ENCODE data around the gene CTNNA2.

CTNNA2 gene

DNA sequence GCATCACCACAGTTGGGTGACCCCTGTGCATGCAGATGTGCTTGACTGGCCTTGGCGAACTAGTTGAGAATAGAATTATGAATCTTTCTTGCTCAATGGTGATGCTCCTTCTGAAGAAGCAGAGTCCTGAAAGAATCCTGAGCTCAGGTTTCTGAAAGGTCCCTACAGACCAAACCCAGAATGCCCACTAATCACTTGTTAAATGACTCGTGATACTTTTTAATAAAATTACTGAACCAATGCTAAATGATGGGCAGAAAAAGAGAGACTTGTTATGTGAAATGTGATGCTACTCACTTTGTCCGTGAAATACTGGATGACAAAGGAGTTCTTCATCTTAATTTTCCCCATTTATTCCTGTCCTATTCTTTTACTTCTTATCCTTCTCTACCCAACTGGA is 1055.2 kb downstream of the CTNNA2 start:
- DNase-seq (ENCODE audit: low spot score): no peak

DNA sequence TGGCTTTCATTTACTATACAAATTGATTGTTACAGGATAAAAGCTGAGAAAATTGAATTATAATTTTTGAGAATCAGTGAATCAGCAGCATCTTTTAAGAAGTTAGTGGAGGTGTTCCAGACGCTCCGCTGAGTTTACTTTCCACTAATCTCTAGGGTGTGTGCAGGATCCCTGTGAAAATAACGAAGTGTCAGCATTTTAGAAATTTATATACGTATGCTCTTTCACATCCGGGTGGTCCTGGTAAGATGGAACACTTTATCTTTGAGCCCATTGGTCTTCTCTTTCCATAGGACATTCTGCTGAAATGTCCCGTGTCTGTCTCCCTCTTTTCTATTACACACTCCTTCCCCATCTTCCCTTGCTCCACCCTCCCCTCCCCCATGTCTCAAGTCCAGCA is 1060.3 kb downstream of the CTNNA2 start:
- no peak for DNase-seq (ENCODE audit: low spot score)

DNA sequence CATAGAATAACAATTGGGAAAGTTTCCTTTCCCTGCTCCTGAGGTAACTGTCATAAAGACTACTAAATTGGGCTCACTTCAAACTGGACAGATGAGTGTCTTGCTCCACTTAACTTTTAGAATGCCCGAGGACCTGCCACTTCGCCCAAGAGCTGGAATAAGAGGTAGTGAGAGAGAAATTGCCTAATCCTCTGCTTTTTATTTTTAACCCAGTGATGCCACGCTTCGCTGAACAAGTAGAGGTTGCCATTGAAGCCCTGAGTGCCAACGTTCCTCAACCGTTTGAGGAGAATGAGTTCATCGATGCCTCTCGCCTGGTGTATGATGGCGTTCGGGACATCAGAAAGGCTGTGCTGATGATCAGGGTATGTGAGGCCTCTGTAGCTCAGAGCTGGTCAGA is 1061.1 kb downstream of the CTNNA2 start:
- no peak for DNase-seq (ENCODE audit: low spot score)

DNA sequence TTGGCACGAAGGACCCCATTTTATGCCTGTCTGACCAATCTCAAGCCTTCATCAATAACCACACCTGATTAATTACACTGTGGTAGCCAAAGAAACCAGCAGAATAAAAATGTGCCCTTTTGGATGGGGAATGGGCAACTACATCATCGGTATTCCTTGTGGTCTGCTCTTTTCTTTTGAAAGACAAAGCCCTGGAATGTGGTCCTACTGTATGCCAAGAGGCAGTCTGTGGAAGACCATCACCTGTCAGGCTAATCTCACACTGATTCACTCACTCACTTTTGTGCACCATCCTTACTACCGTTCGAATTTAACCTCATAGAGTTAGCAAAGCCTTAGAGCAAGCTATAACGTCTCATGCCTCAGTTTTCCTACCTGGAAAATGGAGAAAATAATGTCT is 1066.9 kb downstream of the CTNNA2 start:
- no peak for DNase-seq (ENCODE audit: low spot score)

DNA sequence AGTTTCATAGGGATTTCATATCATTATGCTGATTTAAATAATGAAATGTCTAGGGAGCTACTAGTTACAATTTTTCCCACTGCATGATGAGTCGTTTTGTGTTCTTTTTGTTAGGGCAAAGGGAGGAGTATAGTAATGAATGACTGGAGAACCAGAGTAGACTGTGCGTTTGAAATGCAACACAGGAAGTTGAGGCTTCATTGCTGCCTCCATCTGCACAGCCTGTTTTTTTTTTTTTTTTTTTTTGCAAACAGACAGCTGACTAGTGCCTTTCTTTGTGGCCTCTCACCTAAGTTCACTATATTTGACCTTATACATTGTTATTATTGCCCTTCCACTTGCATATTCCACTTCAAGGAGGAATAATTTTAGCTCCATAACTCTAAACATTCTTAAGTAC is 1078.4 kb downstream of the CTNNA2 start:
- DNase-seq (ENCODE audit: low spot score): no peak

DNA sequence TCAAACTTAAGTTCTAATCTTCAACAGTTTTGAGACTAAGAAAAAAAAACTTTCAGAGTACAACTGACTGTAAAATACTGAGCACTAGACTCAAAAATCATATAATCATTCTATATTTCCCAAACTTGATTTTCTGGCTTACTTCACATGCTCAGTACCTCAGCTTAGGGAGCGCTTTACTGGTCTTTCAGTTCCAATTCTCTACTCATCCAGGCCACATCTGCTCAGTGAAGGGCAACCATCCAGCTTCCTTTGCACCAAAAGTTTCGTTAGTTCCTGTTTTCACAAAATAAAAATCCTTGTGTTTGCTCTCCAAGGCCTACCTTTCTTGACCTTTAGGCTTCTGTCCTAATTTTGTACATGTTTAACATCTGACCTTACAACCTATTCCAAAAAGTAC is 1079.3 kb downstream of the CTNNA2 start:
- DNase-seq (ENCODE audit: low spot score): no peak

DNA sequence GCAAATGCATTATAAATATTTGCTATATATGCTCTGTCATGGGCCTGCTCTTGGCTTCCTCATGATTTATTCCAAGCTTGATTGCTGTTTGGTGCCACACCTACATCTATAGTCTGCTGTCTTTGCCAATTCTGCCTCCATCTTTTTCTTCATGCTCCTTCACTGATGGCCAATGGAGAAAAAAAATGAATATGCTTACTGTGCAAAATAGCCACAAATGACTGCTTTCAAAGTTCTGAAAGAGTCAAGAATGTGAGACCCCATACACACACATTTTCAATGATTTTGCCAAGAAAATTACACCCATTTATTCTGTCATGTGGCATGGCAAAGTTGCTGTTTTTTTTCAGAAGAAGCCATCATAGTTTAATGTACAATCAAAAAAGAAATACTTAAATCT is 1097.3 kb downstream of the CTNNA2 start:
- no peak for DNase-seq (ENCODE audit: low spot score)

DNA sequence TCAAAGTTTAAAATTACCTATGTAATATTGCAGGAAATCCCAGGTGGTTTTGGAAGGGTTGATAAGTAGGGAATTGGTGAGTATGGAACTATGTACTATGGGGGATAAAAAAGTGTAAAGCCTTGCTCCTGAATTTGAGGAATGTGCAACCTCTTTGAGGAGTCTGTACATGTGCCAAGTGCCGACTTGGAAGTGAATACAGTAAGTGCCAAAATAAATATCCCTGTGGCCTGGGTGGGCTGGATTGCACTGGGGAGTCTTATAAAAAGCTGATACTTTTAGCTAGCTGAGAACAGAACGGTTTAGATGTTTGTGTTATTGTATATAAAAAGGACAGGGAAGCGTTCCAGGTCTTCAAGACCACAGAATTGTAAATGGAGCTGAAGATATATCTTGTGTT is 1108.8 kb downstream of the CTNNA2 start:
- no peak for DNase-seq (ENCODE audit: low spot score)

DNA sequence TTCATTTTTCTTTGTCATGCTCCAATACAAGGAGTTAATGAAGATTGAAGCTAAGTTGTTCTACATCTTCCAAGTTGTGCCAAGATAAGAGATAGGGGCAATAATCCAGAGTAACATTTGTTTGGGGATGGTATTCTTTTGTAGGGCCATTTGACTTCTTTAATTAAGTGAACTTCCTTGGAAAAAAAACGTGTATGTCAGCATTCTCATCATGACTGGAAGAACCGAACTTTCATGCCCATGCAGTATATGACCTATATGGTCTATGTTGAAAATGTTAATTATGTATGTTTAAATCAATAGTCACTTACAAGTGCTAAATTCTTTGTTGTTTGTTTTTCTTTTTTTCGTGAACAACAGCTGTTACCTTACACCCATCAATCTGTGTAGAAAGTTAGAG is 1111.2 kb downstream of the CTNNA2 start:
- DNase-seq (ENCODE audit: low spot score): no peak

DNA sequence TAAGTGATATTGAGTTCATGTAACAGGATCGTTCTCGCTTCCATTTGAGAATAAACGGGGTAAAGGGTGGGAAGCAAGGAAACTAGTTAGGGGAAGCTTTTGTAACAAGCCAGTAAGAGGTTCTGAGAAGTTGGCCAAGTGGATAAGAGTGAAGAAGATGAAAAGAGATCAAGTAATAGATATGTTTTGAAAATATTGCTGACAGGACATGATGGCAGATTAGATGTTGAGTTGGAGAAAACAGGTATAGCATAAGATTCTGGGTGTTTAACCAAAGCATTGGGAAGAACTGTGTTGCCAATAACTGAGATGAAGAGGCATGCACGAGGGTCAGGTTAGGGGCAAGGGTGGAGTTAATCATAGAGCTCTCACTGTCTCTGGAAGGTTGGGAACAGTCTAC is 1121.7 kb downstream of the CTNNA2 start:
- DNase-seq (ENCODE audit: low spot score): no peak

DNA sequence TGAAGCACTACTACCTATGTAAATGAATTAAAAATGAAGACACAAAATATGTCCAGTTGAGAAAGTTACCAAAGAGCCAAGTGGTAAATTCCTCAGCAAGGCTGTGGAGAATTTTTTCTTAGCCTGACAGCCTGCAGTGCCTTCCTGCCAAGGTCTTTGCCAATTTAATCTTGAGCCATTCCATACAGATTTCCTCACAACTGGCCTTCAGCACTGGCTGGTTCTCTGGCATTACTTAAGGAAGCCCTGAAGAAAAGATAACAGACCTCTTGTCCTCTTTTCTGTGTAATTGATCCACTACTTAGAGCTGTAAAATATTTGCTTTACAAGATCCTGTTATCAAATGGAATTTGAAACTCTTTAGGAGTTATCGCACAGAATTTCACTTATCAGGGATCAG is 1125.9 kb downstream of the CTNNA2 start:
- DNase-seq (ENCODE audit: low spot score): no peak

DNA sequence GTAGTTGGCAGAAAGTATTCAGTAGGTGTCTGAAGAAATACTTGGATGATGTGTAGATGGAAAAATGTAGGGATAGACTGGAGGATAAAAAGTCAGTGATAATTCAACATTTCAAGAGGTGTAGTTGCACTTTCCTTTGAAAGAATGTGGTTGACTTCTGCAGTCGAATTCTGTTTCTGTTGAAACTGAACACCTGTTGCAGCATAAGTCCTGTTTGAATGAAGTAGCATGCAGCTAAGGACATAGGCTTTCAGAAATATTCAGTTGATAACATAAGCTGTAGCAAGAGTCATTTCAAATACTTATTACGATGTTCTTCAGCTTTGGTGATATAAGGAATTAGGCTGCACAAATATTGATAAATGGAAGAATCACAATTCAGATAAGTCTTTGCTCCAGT is 1129.6 kb downstream of the CTNNA2 start:
- DNase-seq (ENCODE audit: low spot score): no peak

DNA sequence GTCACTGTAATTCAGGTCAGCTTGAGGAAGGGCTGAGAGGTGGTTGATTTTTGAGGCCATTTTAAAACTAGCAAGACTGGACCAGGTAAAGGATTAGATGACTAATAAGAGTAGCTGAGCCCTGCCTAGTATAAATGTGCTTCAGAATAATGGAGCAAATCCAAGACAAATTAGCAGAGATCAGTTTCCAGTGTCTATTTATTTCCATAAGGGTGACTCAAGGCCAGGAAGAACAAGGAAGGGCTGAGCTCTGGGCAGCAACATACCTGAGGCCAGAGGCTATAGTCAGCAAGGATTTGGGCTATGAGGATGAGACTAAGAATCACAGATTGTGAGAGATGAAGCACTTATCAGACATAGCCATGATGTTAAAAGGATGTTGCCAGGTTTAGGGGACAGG is 1130.7 kb downstream of the CTNNA2 start:
- DNase-seq (ENCODE audit: low spot score): no peak

DNA sequence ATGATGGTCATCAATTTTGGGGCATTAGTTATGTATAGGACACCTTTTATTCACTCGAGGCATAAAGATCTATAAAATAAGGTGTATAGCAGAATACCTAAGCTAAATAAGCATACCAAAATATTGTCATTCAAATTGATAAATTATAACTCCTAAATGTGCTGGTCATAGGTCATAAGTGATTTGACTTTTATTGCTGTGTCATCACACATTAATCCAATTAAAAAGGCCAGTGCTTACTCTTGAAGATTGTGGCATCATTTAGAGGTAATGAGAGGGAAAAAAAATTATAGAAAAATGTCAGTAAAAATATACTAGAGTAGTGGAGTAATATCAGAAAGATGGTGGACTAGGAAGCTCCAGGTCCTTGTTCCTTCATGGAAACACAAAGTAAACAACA is 1138.6 kb downstream of the CTNNA2 start:
- DNase-seq (ENCODE audit: low spot score): no peak

DNA sequence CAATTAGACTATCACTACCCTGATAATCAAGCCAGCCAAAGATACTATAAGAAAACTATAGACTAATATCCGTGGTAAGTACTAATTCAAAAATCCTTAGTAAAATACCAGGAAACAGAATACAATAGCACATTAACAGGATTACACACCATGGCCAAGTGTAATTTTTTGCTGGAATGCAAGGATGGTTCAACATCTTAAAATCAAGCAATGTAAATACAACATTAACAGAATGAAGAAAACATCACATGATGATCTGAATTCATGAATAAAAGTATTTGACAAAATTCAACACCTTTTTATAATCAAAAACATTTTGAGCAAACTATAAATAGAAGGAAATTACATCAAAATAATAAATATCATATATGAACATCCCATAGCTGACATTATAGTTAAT is 1142.4 kb downstream of the CTNNA2 start:
- DNase-seq (ENCODE audit: low spot score): no peak

DNA sequence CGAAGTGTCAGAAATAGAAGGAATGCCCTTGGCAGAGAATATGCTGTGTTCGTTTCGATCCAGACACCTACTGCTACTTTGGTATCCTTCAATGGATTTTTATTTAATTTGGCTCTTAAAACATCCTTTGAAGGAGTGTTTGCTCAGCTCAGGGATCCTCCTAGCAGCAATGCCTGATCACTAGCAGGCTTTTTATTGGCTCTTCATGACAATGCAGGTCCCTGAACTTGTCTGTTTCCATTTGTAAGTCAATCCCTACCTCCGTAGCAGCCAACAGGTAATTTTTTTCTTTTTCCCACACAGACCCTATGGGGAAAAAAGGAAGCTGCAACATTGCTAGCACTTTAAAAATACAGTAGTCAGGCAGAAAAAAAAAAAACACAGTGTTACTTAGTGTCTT is 1157.9 kb downstream of the CTNNA2 start:
- no peak for DNase-seq (ENCODE audit: low spot score)

DNA sequence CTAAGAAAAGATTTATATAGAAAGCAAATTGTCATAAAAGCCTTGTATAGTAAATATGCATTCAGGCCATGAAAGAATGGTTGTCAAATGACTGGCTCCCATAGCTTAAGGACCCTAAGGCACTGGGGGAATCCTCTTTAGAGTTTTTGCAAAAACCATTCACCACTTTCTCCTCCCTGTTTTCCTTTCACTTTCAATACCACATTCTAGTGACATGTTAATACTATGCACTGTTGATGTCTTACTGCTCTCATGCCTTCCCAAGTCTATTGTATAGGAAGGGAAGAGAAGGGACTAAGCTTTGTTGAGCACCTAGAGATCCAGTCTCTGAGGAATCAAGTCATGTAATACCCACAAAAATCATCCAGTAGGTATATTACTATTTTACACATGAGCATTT is 1174.7 kb downstream of the CTNNA2 start:
- DNase-seq (ENCODE audit: low spot score): no peak

DNA sequence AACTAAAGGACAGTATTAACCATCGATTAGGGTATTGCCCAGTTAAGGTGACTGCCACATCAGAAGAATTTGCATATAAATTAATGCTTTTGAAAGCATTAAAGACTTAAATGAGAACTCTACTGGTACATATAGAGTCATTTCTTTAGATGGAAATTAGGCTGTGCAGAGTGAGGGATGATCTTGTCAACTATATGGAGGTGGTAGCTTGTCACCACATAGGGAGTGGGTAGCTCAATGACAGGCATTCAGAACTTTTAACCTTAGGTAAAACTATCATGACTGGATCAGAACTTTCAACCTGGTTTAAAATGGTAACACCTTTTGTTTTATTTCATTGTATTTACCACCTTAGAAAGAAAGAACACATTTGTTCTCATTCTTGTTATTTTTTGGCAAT is 1176.3 kb downstream of the CTNNA2 start:
- DNase-seq (ENCODE audit: low spot score): no peak
